Measurements from ENCODE around the gene KLF2.

The KLF2 gene

DNA sequence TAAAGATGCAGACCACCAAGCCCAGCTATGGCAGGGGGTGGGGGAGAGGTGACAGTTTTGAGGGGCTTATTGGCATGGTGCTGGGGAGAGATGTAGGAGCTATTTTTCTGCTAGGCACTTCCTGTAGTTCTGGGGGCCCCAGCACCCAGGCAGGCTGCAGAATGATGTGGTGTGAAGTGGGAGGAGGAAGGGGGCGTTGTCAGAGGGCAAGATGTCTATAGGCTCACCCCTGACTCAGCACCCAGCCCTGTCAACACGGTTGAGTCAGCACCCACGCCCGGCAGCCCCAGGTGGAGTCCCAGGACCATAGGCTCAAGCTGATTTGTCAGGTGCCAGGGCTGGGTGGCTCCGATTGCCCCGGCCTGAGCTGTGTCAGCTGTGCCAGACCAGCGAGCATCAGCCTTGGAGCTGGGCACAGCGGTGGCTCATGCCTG is 5.8 kb downstream of the KLF2 start:
- H3K4me3 ChIP-seq (ENCODE audit: insufficient read length, low read depth), result no peak overlapping the region
- H3K4me1 ChIP-seq (ENCODE audit: insufficient read depth, insufficient read length), result peaks cover 8% of the 10 kb centered on the region
- DNase-seq (ENCODE audit: low read depth, low spot score), result no peak
- H3K9me3 ChIP-seq (ENCODE audit: insufficient read depth, low read length), result no peaks in the 10 kb centered on the region
- H3K9ac ChIP-seq (ENCODE audit: insufficient read length, low read depth), result no peak overlapping the region
- H3K36me3 ChIP-seq (ENCODE audit: insufficient read depth, insufficient read length, low read length), result peaks cover 11% of the 10 kb centered on the region
- peaks cover 53% of the 10 kb centered on the region for H3K27me3 ChIP-seq (ENCODE audit: insufficient read depth, insufficient read length)
- TF ChIP-seq ZNF274 (IDR thresholded peaks at IDR 0.05; ENCODE audit: low read depth, low read length) (no peak), YY1 (IDR thresholded peaks at IDR 0.05; ENCODE audit: insufficient read depth, insufficient read length) (no peak), SUZ12 (IDR thresholded peaks at IDR 0.05; ENCODE audit: extremely low read depth, insufficient read depth, insufficient read length) (no peak)

DNA sequence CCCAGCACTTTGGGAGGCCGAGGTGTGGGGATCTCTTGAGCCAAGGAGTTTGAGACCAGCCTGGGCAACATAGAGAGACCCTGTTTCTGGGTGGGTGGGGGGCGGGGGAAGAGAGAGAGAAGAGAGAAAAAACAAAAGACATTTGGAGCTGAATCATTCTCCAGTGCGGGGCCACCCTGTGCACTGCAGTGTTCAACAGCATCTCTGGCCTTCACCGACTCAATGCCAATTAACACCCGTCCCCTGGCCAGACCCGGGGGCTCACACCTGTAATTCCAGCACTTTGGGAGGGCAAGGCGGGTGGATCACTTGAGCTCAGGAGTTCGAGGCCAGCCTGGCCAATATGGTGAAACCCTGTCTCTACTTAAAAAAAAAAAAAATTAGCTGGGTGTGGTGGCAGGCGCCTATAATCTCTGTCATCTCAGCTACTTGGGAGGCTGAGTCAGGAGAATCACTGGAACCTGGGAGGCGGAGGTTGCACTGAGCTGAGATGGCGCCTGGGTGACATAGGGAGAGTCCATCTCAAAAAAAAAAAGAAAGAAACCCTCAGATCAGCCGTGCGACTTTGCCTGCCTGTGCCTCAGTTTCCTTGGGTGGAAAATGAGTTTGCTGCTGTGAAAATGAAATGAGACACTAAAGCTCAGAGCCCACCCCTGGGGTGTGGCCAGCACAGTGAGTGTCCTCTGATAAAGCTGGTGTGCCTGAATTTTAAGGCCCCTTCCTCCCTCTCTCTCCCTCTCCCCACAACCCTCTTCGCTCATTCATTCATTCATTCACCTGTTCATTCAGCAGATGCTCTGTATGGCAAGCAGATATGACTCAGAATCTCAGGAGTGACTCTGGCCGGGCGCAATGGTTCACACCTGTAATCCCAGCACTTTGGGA is 6.4 kb downstream of the KLF2 start:
- H3K4me3 ChIP-seq (ENCODE audit: insufficient read length, low read depth), result no peak overlapping the region
- H3K27me3 ChIP-seq (ENCODE audit: insufficient read depth, insufficient read length), result peaks cover 48% of the 10 kb centered on the region
- H3K9me3 ChIP-seq (ENCODE audit: insufficient read depth, low read length), result no peaks in the 10 kb centered on the region
- TF ChIP-seq ZNF274 (IDR thresholded peaks at IDR 0.05; ENCODE audit: low read depth, low read length) (no peak), YY1 (IDR thresholded peaks at IDR 0.05; ENCODE audit: insufficient read depth, insufficient read length) (no peak), SUZ12 (IDR thresholded peaks at IDR 0.05; ENCODE audit: extremely low read depth, insufficient read depth, insufficient read length) (no peak)
- H3K36me3 ChIP-seq (ENCODE audit: insufficient read depth, insufficient read length, low read length), result peaks cover 11% of the 10 kb centered on the region
- H3K4me1 ChIP-seq (ENCODE audit: insufficient read depth, insufficient read length), result peaks cover 10% of the 10 kb centered on the region
- no peak for DNase-seq (ENCODE audit: low read depth, low spot score)
- H3K9ac ChIP-seq (ENCODE audit: insufficient read length, low read depth), result no peak overlapping the region

DNA sequence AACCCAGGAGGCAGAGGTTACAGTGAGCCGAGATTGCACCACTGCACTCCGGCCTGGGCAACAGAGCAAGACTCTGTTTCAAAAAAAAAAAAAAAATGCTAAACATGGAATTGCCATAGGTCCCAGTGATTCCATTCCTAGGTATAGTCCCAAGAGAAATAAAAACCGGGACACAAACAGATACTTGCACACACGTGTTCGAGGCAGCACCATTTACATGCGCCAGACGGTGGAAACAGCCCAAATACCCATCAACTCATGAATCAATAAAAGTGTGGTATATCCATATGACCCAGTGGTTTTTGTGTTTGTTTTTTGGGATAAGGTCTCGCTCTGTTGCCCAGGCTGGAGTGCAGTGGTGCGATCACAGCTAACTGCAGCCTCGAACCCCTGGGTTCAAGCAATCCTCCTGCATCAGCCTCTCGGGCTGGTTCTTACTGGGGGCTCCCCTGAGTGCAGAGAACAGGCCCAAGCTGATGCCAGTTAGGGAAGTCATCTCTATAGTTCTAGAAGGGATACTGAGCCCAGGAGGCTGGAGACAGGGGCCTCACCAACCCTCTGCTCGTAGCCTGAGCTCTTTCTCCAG is 8.5 kb downstream of the KLF2 start:
- no peak for TF ChIP-seq ZNF274 (IDR thresholded peaks at IDR 0.05; ENCODE audit: low read depth, low read length)
- TF ChIP-seq YY1 (IDR thresholded peaks at IDR 0.05; ENCODE audit: insufficient read depth, insufficient read length), result no peak
- no peak for TF ChIP-seq SUZ12 (IDR thresholded peaks at IDR 0.05; ENCODE audit: extremely low read depth, insufficient read depth, insufficient read length)
- DNase-seq (ENCODE audit: low read depth, low spot score), result no peak
- no peak overlapping the region for H3K4me3 ChIP-seq (ENCODE audit: insufficient read length, low read depth)
- no peak overlapping the region for H3K9ac ChIP-seq (ENCODE audit: insufficient read length, low read depth)
- no peaks in the 10 kb centered on the region for H3K9me3 ChIP-seq (ENCODE audit: insufficient read depth, low read length)
- H3K27me3 ChIP-seq (ENCODE audit: insufficient read depth, insufficient read length), result peaks cover 40% of the 10 kb centered on the region
- H3K36me3 ChIP-seq (ENCODE audit: insufficient read depth, insufficient read length, low read length), result peaks cover 1% of the 10 kb centered on the region
- H3K4me1 ChIP-seq (ENCODE audit: insufficient read depth, insufficient read length), result peaks cover 10% of the 10 kb centered on the region

DNA sequence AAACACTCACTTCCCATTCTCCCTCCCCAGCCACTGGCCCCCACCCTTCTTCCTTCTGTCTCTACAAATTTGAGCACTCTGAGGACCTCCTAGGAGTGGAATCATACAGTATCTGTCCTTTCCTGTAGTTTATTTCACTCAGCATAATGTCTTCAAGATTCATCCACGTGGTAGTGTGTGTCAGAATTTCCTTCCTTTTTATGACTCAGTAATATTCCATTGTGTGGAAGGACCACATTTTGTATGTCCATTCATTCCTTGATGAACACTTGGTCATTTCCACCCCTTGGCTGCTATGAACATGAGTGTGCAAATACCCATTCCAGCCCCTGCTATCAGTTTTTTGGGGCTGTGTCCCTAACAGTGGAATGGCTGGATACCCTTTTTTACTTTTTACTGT is 9.8 kb downstream of the KLF2 start:
- TF ChIP-seq YY1 (IDR thresholded peaks at IDR 0.05; ENCODE audit: insufficient read depth, insufficient read length) (no peak), SUZ12 (IDR thresholded peaks at IDR 0.05; ENCODE audit: extremely low read depth, insufficient read depth, insufficient read length) (no peak), ZNF274 (IDR thresholded peaks at IDR 0.05; ENCODE audit: low read depth, low read length) (no peak)
- H3K4me1 ChIP-seq (ENCODE audit: insufficient read depth, insufficient read length), result peaks cover 17% of the 10 kb centered on the region
- H3K9ac ChIP-seq (ENCODE audit: insufficient read length, low read depth), result no peak overlapping the region
- peaks cover 40% of the 10 kb centered on the region for H3K27me3 ChIP-seq (ENCODE audit: insufficient read depth, insufficient read length)
- no peaks in the 10 kb centered on the region for H3K36me3 ChIP-seq (ENCODE audit: insufficient read depth, insufficient read length, low read length)
- no peak for DNase-seq (ENCODE audit: low read depth, low spot score)
- no peaks in the 10 kb centered on the region for H3K9me3 ChIP-seq (ENCODE audit: insufficient read depth, low read length)
- no peak overlapping the region for H3K4me3 ChIP-seq (ENCODE audit: insufficient read length, low read depth)

DNA sequence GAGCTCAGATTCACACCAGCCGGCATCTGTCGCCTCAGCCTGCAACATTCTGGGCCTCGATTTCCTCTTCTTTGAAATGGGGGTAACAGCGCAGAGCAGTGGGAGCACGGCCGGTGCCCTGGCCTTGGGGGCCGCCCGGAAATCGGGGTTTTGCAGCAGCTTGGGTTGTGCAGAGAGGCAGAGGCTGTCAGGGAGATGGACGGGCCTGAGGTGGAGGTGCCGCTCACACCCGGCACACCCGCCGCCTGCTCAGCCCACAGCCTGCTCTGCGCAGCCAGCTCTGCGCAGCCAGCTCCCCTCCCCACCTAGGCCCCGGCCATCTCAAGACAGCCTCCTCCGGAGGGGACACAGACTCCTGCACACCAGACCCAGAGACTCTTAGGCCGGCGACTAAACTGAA is 10.6 kb downstream of the KLF2 start:
- H3K27me3 ChIP-seq (ENCODE audit: insufficient read depth, insufficient read length), result peaks cover 35% of the 10 kb centered on the region
- TF ChIP-seq SUZ12 (IDR thresholded peaks at IDR 0.05; ENCODE audit: extremely low read depth, insufficient read depth, insufficient read length), result no peak
- no peaks in the 10 kb centered on the region for H3K9me3 ChIP-seq (ENCODE audit: insufficient read depth, low read length)
- no peak overlapping the region for H3K4me3 ChIP-seq (ENCODE audit: insufficient read length, low read depth)
- H3K9ac ChIP-seq (ENCODE audit: insufficient read length, low read depth), result no peak overlapping the region
- no peaks in the 10 kb centered on the region for H3K36me3 ChIP-seq (ENCODE audit: insufficient read depth, insufficient read length, low read length)
- H3K4me1 ChIP-seq (ENCODE audit: insufficient read depth, insufficient read length), result peaks cover 17% of the 10 kb centered on the region
- DNase-seq (ENCODE audit: low read depth, low spot score), result no peak

DNA sequence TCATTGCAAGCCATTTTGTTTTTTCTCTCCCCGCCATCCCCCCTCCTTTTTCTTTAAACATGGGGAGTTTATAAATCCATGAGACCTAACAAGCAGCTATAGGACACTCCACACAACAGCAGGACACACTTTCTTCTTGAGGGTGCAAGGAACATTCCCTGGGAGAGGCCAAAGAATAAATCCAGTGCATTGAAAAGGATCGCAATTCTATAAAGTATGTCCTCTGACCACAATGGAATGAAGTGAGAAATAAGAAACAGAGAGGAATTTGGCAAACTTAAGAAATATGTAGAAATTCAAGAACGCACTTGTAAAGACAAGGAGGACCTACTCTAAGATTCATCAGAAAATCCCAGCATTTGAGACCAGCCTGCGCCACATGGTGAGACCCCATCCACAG is 11.9 kb downstream of the KLF2 start:
- H3K9me3 ChIP-seq (ENCODE audit: insufficient read depth, low read length), result no peaks in the 10 kb centered on the region
- no peak for DNase-seq (ENCODE audit: low read depth, low spot score)
- H3K27me3 ChIP-seq (ENCODE audit: insufficient read depth, insufficient read length), result peaks cover 32% of the 10 kb centered on the region
- no peak overlapping the region for H3K9ac ChIP-seq (ENCODE audit: insufficient read length, low read depth)
- H3K4me1 ChIP-seq (ENCODE audit: insufficient read depth, insufficient read length), result peaks cover 13% of the 10 kb centered on the region
- H3K4me3 ChIP-seq (ENCODE audit: insufficient read length, low read depth), result no peak overlapping the region
- no peak for TF ChIP-seq SUZ12 (IDR thresholded peaks at IDR 0.05; ENCODE audit: extremely low read depth, insufficient read depth, insufficient read length)
- no peaks in the 10 kb centered on the region for H3K36me3 ChIP-seq (ENCODE audit: insufficient read depth, insufficient read length, low read length)

DNA sequence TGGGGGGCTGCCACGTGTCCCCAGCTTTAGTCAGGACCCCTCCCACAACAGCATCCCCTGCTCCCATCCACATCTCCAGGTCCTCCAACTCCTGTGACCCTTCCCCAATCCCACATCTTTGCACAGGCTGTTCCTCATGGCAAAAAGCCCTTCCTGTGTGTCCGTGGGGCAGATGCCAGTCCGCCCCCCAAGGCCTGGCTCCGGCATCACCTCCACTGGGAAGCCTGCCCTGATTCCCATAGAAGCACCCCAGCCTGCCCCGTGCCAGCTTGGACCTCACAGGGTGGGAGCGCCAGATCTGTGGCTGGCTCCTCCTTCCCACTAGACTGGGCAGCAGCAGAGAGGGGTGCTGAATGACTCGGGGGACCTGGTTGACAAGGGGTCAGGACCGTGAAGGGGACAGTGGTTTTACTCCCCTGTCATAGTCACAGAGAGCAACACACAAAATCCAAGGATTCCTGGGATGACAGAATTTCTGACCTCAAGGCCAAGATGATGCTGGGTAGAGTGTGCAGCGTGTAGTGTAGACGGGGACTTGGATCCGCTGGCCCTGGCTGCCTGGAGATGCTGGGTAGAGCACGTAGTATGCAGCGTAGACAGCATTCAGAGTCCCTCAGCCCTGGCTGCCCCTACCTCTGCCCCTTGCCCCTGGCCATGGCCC is 13.3 kb downstream of the KLF2 start:
- Histone ChIP-seq H3K9ac (ENCODE audit: insufficient read length, low read depth) (no peak overlapping the region), H3K27me3 (ENCODE audit: insufficient read depth, insufficient read length) (peaks cover 37% of the 10 kb centered on the region), H3K36me3 (ENCODE audit: insufficient read depth, insufficient read length, low read length) (no peaks in the 10 kb centered on the region), H3K9me3 (ENCODE audit: insufficient read depth, low read length) (no peaks in the 10 kb centered on the region), H3K4me3 (ENCODE audit: insufficient read length, low read depth) (no peak overlapping the region), H3K4me1 (ENCODE audit: insufficient read depth, insufficient read length) (peaks cover 9% of the 10 kb centered on the region)
- TF ChIP-seq SUZ12 (IDR thresholded peaks at IDR 0.05; ENCODE audit: extremely low read depth, insufficient read depth, insufficient read length), result no peak
- no peak for TF ChIP-seq ZNF274 (IDR thresholded peaks at IDR 0.05; ENCODE audit: low read depth, low read length)
- no peak for TF ChIP-seq YY1 (IDR thresholded peaks at IDR 0.05; ENCODE audit: insufficient read depth, insufficient read length)
- DNase-seq (ENCODE audit: low read depth, low spot score), result no peak

All from NT2/D1 (cell line).